HepG2 (cell line): Measurements from ENCODE around the gene TEAD3. TPM values are rescaled to one million over a fixed set of nuclear protein-coding genes. Genes with fewer than 3 reads are reported as not detected.

Experiments
- ATAC-seq: fragments of 200-7000 bp; cut with Tn5 transposase; 3 replicates; pipeline ENCODE4 v1.9.1; 2020; ENCODE audit warnings: mild to moderate bottlenecking, moderate library complexity
- BruUV-seq: library from RNA; stranded (reverse); fragments of 400-500 nt; replicated peaks from 2 replicates; lab custom pipeline; 2021; lab: Mats Ljungman, UMichigan
- CTCF ChIA-PET: fragments of 300-600 bp; formaldehyde crosslinking; extraction: SDS; loops from one replicate; lab custom pipeline; 2021; ENCODE audit warnings: low total read pairs, inconsistent platforms, low intra/inter-chr PET ratio; lab: Yijun Ruan, JAX
- POLR2A ChIA-PET: fragments of 350-600 bp; sonication (Branson Sonifier 250); formaldehyde crosslinking; loops from one replicate; lab custom pipeline; 2020; ENCODE audit warnings: antibody characterized with exemption, inconsistent platforms; lab: Yijun Ruan, JAX
- DNase-seq: peaks from one replicate; pipeline ENCODE4 v3.0.0-alpha.2; 2015; ENCODE audit warnings: low spot score
- FAIRE-seq: peaks from 3 replicates; lab custom pipeline; 2011; peaks lifted over from hg19 to GRCh38; lab: Jason Lieb, UNC
- H2AFZ ChIP-seq: one replicate; pipeline ENCODE4 v1.6.1; 2011; ENCODE audit warnings: low read length, inconsistent platforms
- H3K27ac ChIP-seq: fragments of 300-600 bp; 3 replicates; pipeline ENCODE4 v1.8.0; 2011; ENCODE audit warnings: mixed run types, mild to moderate bottlenecking, mixed read lengths, low read length, inconsistent platforms; ENCODE audit not compliant: insufficient read depth; ENCODE audit errors: extremely low read length
- H3K27me3 ChIP-seq, 2 experiments: fragments of 200-600 bp in 1 of 2; 2 replicates in 1 of 2; 3 replicates in 1 of 2; pipeline versions ENCODE4 v1.6.0 to v1.8.0; 2011; ENCODE audit warnings: low read length in 2 of 2, mild to moderate bottlenecking in 2 of 2, moderate library complexity in 2 of 2, inconsistent platforms in 1 of 2; ENCODE audit not compliant: insufficient read depth in 2 of 2, control insufficient read depth in 1 of 2
- H3K36me3 ChIP-seq, 2 experiments: fragments of 200-600 bp in 1 of 2; replicated peaks in 1 of 2; 2 replicates in 1 of 2; 3 replicates in 1 of 2; pipeline versions ENCODE4 v1.5.1 to v1.8.0; 2011; ENCODE audit warnings: low read length in 2 of 2, inconsistent platforms in 1 of 2; ENCODE audit not compliant: insufficient read depth in 2 of 2, control insufficient read depth in 1 of 2
- H3K4me1 ChIP-seq: 2 replicates; pipeline ENCODE4 v1.5.1; 2012; ENCODE audit warnings: low read length, inconsistent platforms; ENCODE audit not compliant: insufficient read depth
- H3K4me2 ChIP-seq: 2 replicates; pipeline ENCODE4 v1.6.0; 2011; ENCODE audit warnings: low read depth, low read length, inconsistent platforms
- H3K4me3 ChIP-seq, 3 experiments: fragments of 200-600 bp in 1 of 3; sonication (generic), shearing (Covaris generic) in 1 of 3; replicated peaks in 1 of 3; 2 replicates each; pipeline ENCODE4 v1.5.1; 2011 to 2016; ENCODE audit warnings: low read length in 3 of 3, inconsistent platforms in 2 of 3, low read depth in 2 of 3, mild to moderate bottlenecking in 2 of 3, control low read depth in 1 of 3, mixed read lengths in 1 of 3; ENCODE audit not compliant: insufficient read depth in 1 of 3
- H3K79me2 ChIP-seq: one replicate; pipeline ENCODE4 v1.6.1; 2011; ENCODE audit warnings: low read length, inconsistent platforms; ENCODE audit not compliant: insufficient read depth
- H3K9ac ChIP-seq: 2 replicates; pipeline ENCODE4 v1.6.0; 2011; ENCODE audit warnings: mild to moderate bottlenecking, low read depth, low read length, inconsistent platforms; ENCODE audit not compliant: insufficient read depth
- H3K9me3 ChIP-seq: 2 replicates; pipeline ENCODE4 v1.5.1; 2012; ENCODE audit warnings: mild to moderate bottlenecking, low read length
- H4K20me1 ChIP-seq: 2 replicates; pipeline ENCODE4 v1.6.0; 2011; ENCODE audit warnings: inconsistent platforms, mild to moderate bottlenecking, low read length, moderate library complexity; ENCODE audit not compliant: insufficient read depth
- ATM ChIP-seq: fragments of 450-650 bp; IDR thresholded peaks from 2 replicates; pipeline ENCODE4 v1.7.1; 2017; ENCODE audit warnings: mild to moderate bottlenecking, borderline replicate concordance
- SKIL ChIP-seq: sonication (generic); formaldehyde crosslinking; IDR thresholded peaks from 2 replicates; pipeline ENCODE4 v1.8.0; 2022; ENCODE audit warnings: missing genetic modification reagents, mild to moderate bottlenecking, moderate library complexity, borderline replicate concordance
- TBP ChIP-seq: sonication (generic); formaldehyde crosslinking; IDR thresholded peaks from 2 replicates; pipeline ENCODE4 v1.5.0; 2020; ENCODE audit warnings: missing genetic modification reagents
- TBX3 ChIP-seq: fragments of 450-650 bp; IDR thresholded peaks from 2 replicates; pipeline ENCODE4 v1.6.1; 2017; ENCODE audit warnings: antibody characterized with exemption, mild to moderate bottlenecking, inconsistent platforms, borderline replicate concordance
- THAP11 ChIP-seq: IDR thresholded peaks from 2 replicates; pipeline ENCODE4 v1.6.1; 2016; ENCODE audit warnings: missing biosample characterization, missing genetic modification reagents
- ZBTB39 ChIP-seq: sonication (generic); formaldehyde crosslinking; IDR thresholded peaks from 2 replicates; pipeline ENCODE4 v1.5.0; 2020; ENCODE audit warnings: missing genetic modification reagents
- ZHX2 ChIP-seq, 2 experiments: sonication (generic) in 1 of 2; formaldehyde crosslinking in 1 of 2; IDR thresholded peaks; 2 replicates each; pipeline versions ENCODE4 v1.6.1 to v1.9.0; 2014 to 2022; ENCODE audit warnings: antibody characterized with exemption in 1 of 2, borderline replicate concordance in 1 of 2, inconsistent platforms in 1 of 2, low read depth in 1 of 2, missing genetic modification reagents in 1 of 2
- ZNF205 ChIP-seq: IDR thresholded peaks from 2 replicates; pipeline ENCODE4 v1.6.1; 2018; ENCODE audit warnings: missing biosample characterization, missing genetic modification reagents
- ZNF296 ChIP-seq: sonication (generic); formaldehyde crosslinking; conservative IDR thresholded peaks from 2 replicates; pipeline ENCODE4 v1.5.0; 2020; ENCODE audit warnings: mild to moderate bottlenecking, missing genetic modification reagents
- ZNF317 ChIP-seq: sonication (generic); formaldehyde crosslinking; IDR thresholded peaks from 2 replicates; pipeline ENCODE4 v1.5.0; 2020; ENCODE audit warnings: mild to moderate bottlenecking, missing genetic modification reagents
- WGBS: methylation state at CpG from one replicate; pipeline ENCODE4 v1.1.6; 2017; ENCODE audit warnings: low lambda C conversion rate; 5-methylcytosine and 5-hydroxymethylcytosine counted together
- in situ Hi-C: cut with HindIII; loops from 2 replicates; pipeline ENCODE4 v1.10.0; 2017; ENCODE audit warnings: low pct_unique_long_range_greater_than_20kb; ENCODE audit not compliant: extremely low pct_ligation_motif_present
- intact Hi-C: fragments of 100-400 bp; cut with micrococcal nuclease; formaldehyde crosslinking; loops from one replicate; pipeline ENCODE4 v1.10.0; 2022; ENCODE audit not compliant: unreplicated experiment
- polyA plus RNA-seq, 8 experiments: library from polyadenylated mRNA; depleted of rRNA in 3 of 8; stranded (reverse) in 7 of 8; unstranded in 1 of 8; fragments of >200 nt; fragmentation: Illumina TruSeq in 4 of 8; extraction: Trizol in 4 of 8; gene quantifications; 2 replicates each; pipeline versions ENCODE4 v1.2.1 to v1.2.3, GENCODE V29; 2011 to 2016; ENCODE audit warnings: low read depth in 4 of 8, missing spikeins in 1 of 8, mixed read lengths in 1 of 8; ENCODE audit not compliant: insufficient read depth in 1 of 8
- total RNA-seq, 5 experiments: library from RNA; depleted of rRNA; stranded (reverse); fragments of >200 nt; fragmentation: Illumina TruSeq; extraction: Trizol; gene quantifications; 2 replicates each; pipeline ENCODE4 v1.2.3, GENCODE V29; 2016; ENCODE audit warnings: low read depth in 1 of 5
- TF ChIP-seq, protein P1 (sequence below): sonication (generic); IDR thresholded peaks from 2 replicates; pipeline ENCODE4 v1.6.1; 2016; ENCODE audit warnings: low read depth, borderline replicate concordance
- TF ChIP-seq, protein P2 (sequence below): IDR thresholded peaks from 2 replicates; pipeline ENCODE4 v1.6.1; 2018; ENCODE audit warnings: missing genetic modification reagents, mild to moderate bottlenecking, missing compliant biosample characterization

Gene TEAD3
- total and polyA plus RNA-seq, 2 of the 13 experiments (the other 11 are each of a cell fraction or from before 2014, with no cell fraction given): 15.1 to 16.5 TPM

GRCh38 chr6:35445691-35446090, 51.2 kb downstream of the TEAD3 start:
- Histone ChIP-seq H3K79me2 (no peaks in the 10 kb centered on the region), H3K27ac (no peak overlapping the region), H3K36me3 (no peaks in the 10 kb centered on the region), H3K4me2 (no peak overlapping the region), H3K27me3 (peaks cover 5 to 15% of the 10 kb centered on the region in 2 experiments; a peak in 2 of 5 replicates), H4K20me1 (no peaks in the 10 kb centered on the region), H3K9me3 (no peaks in the 10 kb centered on the region), H3K9ac (no peak overlapping the region), H3K4me1 (peaks cover 16% of the 10 kb centered on the region; the same call in 1 of the 2 replicates), H3K4me3 (no peak overlapping the region), H2AFZ (no peak overlapping the region)
- in situ Hi-C loops (no loop called here), intact Hi-C loops (no loop called here)
- DNase-seq (no peak), ATAC-seq (no peak), FAIRE-seq (no peak)
- 38% methylated on average over 7 of the region's 7 CpGs for WGBS
- BruUV-seq: no TSS peak
- CTCF ChIA-PET: no interaction called here
- POLR2A ChIA-PET: interaction anchor here (1.0 to 1.5 kb wide), 2 partner anchors 17 to 30 kb away, joined by 3 read pairs; no protein-coding TSS in a partner anchor
- TF ChIP-seq SKIL (CRISPR knock-in tag) (no peak), ATM (no peak), ZNF317 (CRISPR knock-in tag) (no peak), TBX3 (no peak), THAP11 (CRISPR knock-in tag) (no peak), ZHX2 (IDR thresholded peaks at IDR 0.05; ENCODE audit: low read depth) (no peak), ZHX2 (CRISPR knock-in tag; IDR thresholded peaks at IDR 0.05; ENCODE audit: borderline replicate concordance) (no peak), TBP (no peak), ZNF296 (CRISPR knock-in tag) (no peak), ZBTB39 (CRISPR knock-in tag) (no peak), ZNF205 (no peak)
- TF ChIP-seq, protein P1, sequence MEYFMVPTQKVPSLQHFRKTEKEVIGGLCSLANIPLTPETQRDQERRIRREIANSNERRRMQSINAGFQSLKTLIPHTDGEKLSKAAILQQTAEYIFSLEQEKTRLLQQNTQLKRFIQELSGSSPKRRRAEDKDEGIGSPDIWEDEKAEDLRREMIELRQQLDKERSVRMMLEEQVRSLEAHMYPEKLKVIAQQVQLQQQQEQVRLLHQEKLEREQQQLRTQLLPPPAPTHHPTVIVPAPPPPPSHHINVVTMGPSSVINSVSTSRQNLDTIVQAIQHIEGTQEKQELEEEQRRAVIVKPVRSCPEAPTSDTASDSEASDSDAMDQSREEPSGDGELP: no peak
- TF ChIP-seq, protein P2, sequence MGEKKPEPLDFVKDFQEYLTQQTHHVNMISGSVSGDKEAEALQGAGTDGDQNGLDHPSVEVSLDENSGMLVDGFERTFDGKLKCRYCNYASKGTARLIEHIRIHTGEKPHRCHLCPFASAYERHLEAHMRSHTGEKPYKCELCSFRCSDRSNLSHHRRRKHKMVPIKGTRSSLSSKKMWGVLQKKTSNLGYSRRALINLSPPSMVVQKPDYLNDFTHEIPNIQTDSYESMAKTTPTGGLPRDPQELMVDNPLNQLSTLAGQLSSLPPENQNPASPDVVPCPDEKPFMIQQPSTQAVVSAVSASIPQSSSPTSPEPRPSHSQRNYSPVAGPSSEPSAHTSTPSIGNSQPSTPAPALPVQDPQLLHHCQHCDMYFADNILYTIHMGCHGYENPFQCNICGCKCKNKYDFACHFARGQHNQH (CRISPR knock-in tag): no peak
